K562 (cell line): ENCODE results near the gene TMPRSS11B. TPM values are rescaled to one million over a fixed set of nuclear protein-coding genes. Genes with fewer than 3 reads are reported as not detected.

Source experiments
- ATAC-seq: fragments of 200-7000 bp; cut with Tn5 transposase; 3 replicates; pipeline ENCODE4 v1.9.1; 2020; ENCODE audit warnings: moderate library complexity
- BruUV-seq: library from RNA; stranded (reverse); fragments of 400-500 nt; replicated peaks from 2 replicates; lab custom pipeline; 2021; lab: Mats Ljungman, UMichigan
- CTCF ChIA-PET: fragments of 300-600 bp; formaldehyde crosslinking; extraction: SDS; loops from one replicate; lab custom pipeline; 2021; ENCODE audit warnings: low intra/inter-chr PET ratio; lab: Yijun Ruan, JAX
- POLR2A ChIA-PET: fragments of 300-600, 350-650 bp; sonication (Branson Sonifier 250); formaldehyde crosslinking; extraction: SDS; loops from one replicate; lab custom pipeline; 2021; ENCODE audit warnings: antibody characterized with exemption, inconsistent platforms; lab: Yijun Ruan, JAX
- DNase-seq, 4 experiments: peaks; one replicate each; pipeline versions ENCODE4 v3.0.0 to v3.0.0-alpha.2; 2011 to 2018; ENCODE audit warnings: low spot score in 3 of 4, mixed read lengths in 3 of 4; ENCODE audit errors: extremely low read depth in 1 of 4
- FAIRE-seq: peaks from 2 replicates; lab custom pipeline; 2011; peaks lifted over from hg19 to GRCh38; lab: Jason Lieb, UNC
- H2AFZ ChIP-seq: 2 replicates; pipeline ENCODE4 v1.6.0; 2011; ENCODE audit warnings: low read depth, low read length, control low read depth, inconsistent platforms
- H3K27ac ChIP-seq: fragments of 200-600 bp; 3 replicates; pipeline ENCODE4 v1.8.0; 2011; ENCODE audit warnings: low read depth, mild to moderate bottlenecking, control low read depth, inconsistent platforms, low read length, moderate library complexity, mixed read lengths; ENCODE audit errors: extremely low read depth
- H3K27me3 ChIP-seq, 2 experiments: fragments of 300-600 bp in 1 of 2; 2 replicates in 1 of 2; 3 replicates in 1 of 2; pipeline versions ENCODE4 v1.6.0 to v1.8.0; 2011; ENCODE audit warnings: inconsistent platforms in 2 of 2, low read length in 2 of 2, mild to moderate bottlenecking in 1 of 2, mixed read lengths in 1 of 2, moderate library complexity in 1 of 2; ENCODE audit not compliant: control insufficient read depth in 2 of 2, insufficient read depth in 2 of 2
- H3K36me3 ChIP-seq: fragments of 300-600 bp; 3 replicates; pipeline ENCODE4 v1.8.0; 2011; ENCODE audit warnings: mild to moderate bottlenecking, low read length, inconsistent platforms; ENCODE audit not compliant: control insufficient read depth, insufficient read depth
- H3K4me1 ChIP-seq, 2 experiments: fragments of 200-600 bp in 1 of 2; replicated peaks in 1 of 2; 2 replicates in 1 of 2; 3 replicates in 1 of 2; pipeline versions ENCODE4 v1.5.1 to v1.8.0; 2011; ENCODE audit warnings: inconsistent platforms in 2 of 2, low read length in 2 of 2, mild to moderate bottlenecking in 1 of 2, mixed read lengths in 1 of 2, moderate library complexity in 1 of 2; ENCODE audit not compliant: control insufficient read depth in 2 of 2, insufficient read depth in 2 of 2
- H3K4me2 ChIP-seq: 2 replicates; pipeline ENCODE4 v1.6.1; 2011; ENCODE audit warnings: low read length, control low read depth, inconsistent platforms, mixed read lengths; ENCODE audit not compliant: insufficient read depth
- H3K4me3 ChIP-seq: fragments of 200-600 bp; sonication (generic), shearing (Covaris generic); 2 replicates; pipeline ENCODE4 v1.5.1; 2016; ENCODE audit warnings: control low read depth, inconsistent platforms
- H3K79me2 ChIP-seq: fragments of 200-600 bp; 3 replicates; pipeline ENCODE4 v1.8.0; 2011; ENCODE audit warnings: low read length, inconsistent platforms; ENCODE audit not compliant: control insufficient read depth, insufficient read depth
- H3K9ac ChIP-seq, 2 experiments: 2 replicates each; pipeline versions ENCODE4 v1.6.0 to v1.6.1; 2011; ENCODE audit warnings: low read depth in 2 of 2, low read length in 2 of 2, control low read depth in 1 of 2, inconsistent platforms in 1 of 2, mild to moderate bottlenecking in 1 of 2, mixed read lengths in 1 of 2; ENCODE audit not compliant: insufficient read depth in 1 of 2
- H3K9me1 ChIP-seq: one replicate; pipeline ENCODE4 v1.6.0; 2011; ENCODE audit warnings: inconsistent platforms, mild to moderate bottlenecking, low read length, moderate library complexity; ENCODE audit not compliant: control insufficient read depth, insufficient read depth
- H3K9me3 ChIP-seq: replicated peaks from 2 replicates; pipeline ENCODE4 v1.5.1; 2011; ENCODE audit warnings: low read depth, low read length, inconsistent platforms; ENCODE audit not compliant: control insufficient read depth, insufficient read depth
- H4K20me1 ChIP-seq: replicated peaks from 2 replicates; pipeline ENCODE4 v1.6.1; 2011; ENCODE audit warnings: low read length, inconsistent platforms, mixed read lengths; ENCODE audit not compliant: control insufficient read depth, insufficient read depth
- IRF1 ChIP-seq: sonication (generic); formaldehyde crosslinking; IDR thresholded peaks from 2 replicates; pipeline ENCODE4 v1.8.0; 2022; ENCODE audit warnings: missing genetic modification reagents, mild to moderate bottlenecking, borderline replicate concordance
- RBM25 ChIP-seq: fragments of 200-400 bp; formaldehyde crosslinking; IDR thresholded peaks from 2 replicates; pipeline ENCODE4 v1.6.1; 2018; ENCODE audit warnings: low read length, low read depth, moderate library complexity; ENCODE audit not compliant: severe bottlenecking
- RBM34 ChIP-seq: fragments of 200-400 bp; formaldehyde crosslinking; IDR thresholded peaks from 2 replicates; pipeline ENCODE4 v1.6.1; 2018; ENCODE audit warnings: low read length, borderline replicate concordance; ENCODE audit not compliant: insufficient read depth
- WGBS: fragments of 100-300 bp; shearing (Covaris generic); methylation state at CpG from one replicate; pipeline ENCODE4 v1.1.6; 2016; ENCODE audit warnings: low coverage, mixed read lengths; ENCODE audit not compliant: insufficient coverage; ENCODE audit errors: missing lambda C conversion rate; 5-methylcytosine and 5-hydroxymethylcytosine counted together
- in situ Hi-C: fragments of 300-500 bp; cut with MboI; formaldehyde crosslinking; loops from 4 replicates; pipeline ENCODE4 v1.15.0; 2018; ENCODE audit warnings: inconsistent platforms, mixed read lengths
- intact Hi-C: fragments of 100-400 bp; cut with micrococcal nuclease; formaldehyde crosslinking; loops from 2 replicates; pipeline ENCODE4 v1.14.2; 2022
- polyA plus RNA-seq, 8 experiments: library from polyadenylated mRNA; depleted of rRNA in 4 of 8; stranded (reverse) in 5 of 8; unstranded in 3 of 8; fragments of >200 nt; fragmentation: Nextera tagmentation in 2 of 8; fragmentation: Illumina TruSeq in 1 of 8; extraction: Ambion mirVana in 2 of 8; extraction: Trizol in 1 of 8; gene quantifications; 2 replicates each; pipeline versions ENCODE4 v1.2.1 to v1.2.3, GENCODE V29; 2011 to 2014; ENCODE audit warnings: inconsistent platforms in 1 of 8, missing spikeins in 1 of 8
- total RNA-seq, 7 experiments: library from RNA; depleted of rRNA in 6 of 7; stranded (reverse); fragments of >200 nt in 6 of 7; fragmentation: Illumina TruSeq in 2 of 7; extraction: Trizol in 2 of 7; gene quantifications; 2 replicates each; pipeline versions ENCODE4 v1.2.1 to v1.2.3, GENCODE V29; 2011 to 2021; ENCODE audit warnings: low replicate concordance in 1 of 7
- TF ChIP-seq, protein P1 (sequence below): fragments of 250-450 bp; sonication (Bioruptor Pico); IDR thresholded peaks from 2 replicates; pipeline ENCODE4 v1.8.0; 2022; ENCODE audit warnings: inconsistent platforms, mild to moderate bottlenecking, moderate library complexity, borderline replicate concordance

Gene TMPRSS11B
- total and polyA plus RNA-seq, 9 of the 15 experiments (the other 6 are each of a cell fraction or from before 2014, with no cell fraction given), result 0.03 to 0.07 TPM; not detected in 7

DNA sequence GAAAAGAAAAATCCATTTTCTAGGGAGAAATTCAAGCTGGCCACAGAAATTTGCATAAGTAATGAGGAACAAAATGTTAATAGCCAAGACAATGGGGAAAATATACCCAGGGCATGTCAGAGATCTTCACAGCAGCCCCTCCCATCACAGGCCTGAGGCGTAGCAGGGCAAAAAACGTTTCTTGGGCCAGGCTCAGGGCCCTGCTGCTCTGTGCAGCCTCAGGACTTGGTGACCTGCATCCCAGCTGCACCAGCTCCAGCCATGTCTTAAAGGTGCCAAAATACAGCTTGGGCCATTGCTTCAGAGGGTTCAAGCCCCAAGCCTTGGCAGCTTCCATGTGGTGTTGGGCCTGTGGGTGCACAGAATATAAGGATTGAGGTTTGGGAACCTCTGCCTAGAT is 32.1 kb upstream of the TMPRSS11B start:
- DNase-seq, result no peak
- H3K9me3 ChIP-seq, result no peaks in the 10 kb centered on the region
- H3K79me2 ChIP-seq, result no peaks in the 10 kb centered on the region
- intact Hi-C loops, result no loop called here
- H3K36me3 ChIP-seq, result no peaks in the 10 kb centered on the region
- H3K9ac ChIP-seq, result no peak overlapping the region
- no peaks in the 10 kb centered on the region for H3K9me1 ChIP-seq
- H3K4me1 ChIP-seq, result peaks cover 0 to 6% of the 10 kb centered on the region in 2 experiments; a peak in 4 of 5 replicates
- no peaks in the 10 kb centered on the region for H4K20me1 ChIP-seq
- no peak overlapping the region for H2AFZ ChIP-seq
- FAIRE-seq, result no peak
- CTCF ChIA-PET, result no interaction called here
- H3K4me2 ChIP-seq, result no peak overlapping the region
- in situ Hi-C loops, result no loop called here
- POLR2A ChIA-PET, result no interaction called here
- no peaks in the 10 kb centered on the region for H3K27me3 ChIP-seq
- BruUV-seq, result no TSS peak
- no peak for ATAC-seq
- WGBS, result 24% methylated on average over 2 of the region's 2 CpGs
- TF ChIP-seq IRF1 (CRISPR knock-in tag) (no peak), RBM34 (no peak), RBM25 (no peak)
- TF ChIP-seq, protein P1, sequence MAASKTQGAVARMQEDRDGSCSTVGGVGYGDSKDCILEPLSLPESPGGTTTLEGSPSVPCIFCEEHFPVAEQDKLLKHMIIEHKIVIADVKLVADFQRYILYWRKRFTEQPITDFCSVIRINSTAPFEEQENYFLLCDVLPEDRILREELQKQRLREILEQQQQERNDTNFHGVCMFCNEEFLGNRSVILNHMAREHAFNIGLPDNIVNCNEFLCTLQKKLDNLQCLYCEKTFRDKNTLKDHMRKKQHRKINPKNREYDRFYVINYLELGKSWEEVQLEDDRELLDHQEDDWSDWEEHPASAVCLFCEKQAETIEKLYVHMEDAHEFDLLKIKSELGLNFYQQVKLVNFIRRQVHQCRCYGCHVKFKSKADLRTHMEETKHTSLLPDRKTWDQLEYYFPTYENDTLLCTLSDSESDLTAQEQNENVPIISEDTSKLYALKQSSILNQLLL (CRISPR knock-in tag), result no peak
- no peak overlapping the region for H3K27ac ChIP-seq
- H3K4me3 ChIP-seq, result no peak overlapping the region
